Gastrocnemius medialis (tissue), 4 donors: ENCODE results near the gene GPX3. TPM values are rescaled to one million over a fixed set of nuclear protein-coding genes. Genes with fewer than 3 reads are reported as not detected.

Experiments
- ATAC-seq, 2 donors: fragments of 150-250 bp; one replicate each; pipeline ENCODE4 v1.9.1; 2016
- DNase-seq, 2 donors: peaks; one replicate each; pipeline ENCODE4 v3.0.0-alpha.2; 2019
- H3K27ac ChIP-seq, 4 donors: fragments of 200-600 bp; sonication (generic); 1 replicate in 1 of 4; 2 replicates in 3 of 4; pipeline ENCODE4 v1.5.1; 2016 to 2018; ENCODE audit warnings: mild to moderate bottlenecking in 2 of 4, moderate library complexity in 1 of 4
- H3K27me3 ChIP-seq, 3 donors: fragments of 200-600 bp; sonication (generic) in 2 of 3; 1 replicate in 1 of 3; 2 replicates in 2 of 3; pipeline versions ENCODE4 v1.5.1 to v1.6.0; 2016 to 2019; ENCODE audit warnings: mild to moderate bottlenecking in 1 of 3, moderate library complexity in 1 of 3
- H3K36me3 ChIP-seq, 2 donors: fragments of 200-600 bp; sonication (generic) in 1 of 2; one replicate each; pipeline ENCODE4 v1.5.1; 2017 to 2018
- H3K4me1 ChIP-seq, 2 donors: fragments of 200-600 bp; sonication (generic) in 1 of 2; one replicate each; pipeline ENCODE4 v1.5.1; 2016 to 2017; ENCODE audit warnings: mild to moderate bottlenecking in 2 of 2
- H3K4me3 ChIP-seq, 4 donors: fragments of 200-600 bp; sonication (generic) in 3 of 4; 1 replicate in 1 of 4; 2 replicates in 3 of 4; pipeline ENCODE4 v1.5.1; 2016 to 2019; ENCODE audit warnings: mild to moderate bottlenecking in 2 of 4
- H3K9me3 ChIP-seq, 3 donors: fragments of 200-600 bp; sonication (generic) in 2 of 3; 1 replicate in 1 of 3; 2 replicates in 2 of 3; pipeline ENCODE4 v1.5.1; 2016 to 2019
- POLR2A ChIP-seq, 2 donors: fragments of 450-650 bp; IDR thresholded peaks; one replicate each; pipeline ENCODE4 v1.6.1; 2017; ENCODE audit warnings: antibody characterized with exemption in 2 of 2, mild to moderate bottlenecking in 2 of 2, moderate library complexity in 2 of 2
- in situ Hi-C, 4 donors: fragments of 200-750 bp; cut with MboI; loops; one replicate each; pipeline versions ENCODE4 v1.15.0 to v1.8.0; 2017; ENCODE audit warnings: low sequenced_read_pairs in 4 of 4
- intact Hi-C: fragments of 100-400 bp; cut with DNase I; formaldehyde crosslinking; loops from one replicate; pipeline ENCODE4 v1.15.1; 2023; ENCODE audit warnings: low total_unique reads
- total RNA-seq, 4 donors: library from RNA; depleted of rRNA; stranded (reverse); fragments of >200 nt; gene quantifications; one replicate each; pipeline versions ENCODE4 v1.1.0 to v1.2.3, GENCODE V29; 2016
- TF ChIP-seq, protein P1 (sequence below), 5 experiments: fragments of 450-650 bp in 3 of 5; fragments of 200-600 bp in 2 of 5; sonication (generic) in 2 of 5; IDR thresholded peaks in 4 of 5; conservative IDR thresholded peaks in 1 of 5; 1 replicate in 4 of 5; 2 replicates in 1 of 5; pipeline ENCODE4 v1.5.1; 2016 to 2019; ENCODE audit warnings: antibody characterized with exemption in 5 of 5, mild to moderate bottlenecking in 3 of 5, moderate library complexity in 3 of 5

GPX3 gene
- total RNA-seq, 4 donors from 2014 or later: 504 to 1,227 (median 655) TPM

DNA sequence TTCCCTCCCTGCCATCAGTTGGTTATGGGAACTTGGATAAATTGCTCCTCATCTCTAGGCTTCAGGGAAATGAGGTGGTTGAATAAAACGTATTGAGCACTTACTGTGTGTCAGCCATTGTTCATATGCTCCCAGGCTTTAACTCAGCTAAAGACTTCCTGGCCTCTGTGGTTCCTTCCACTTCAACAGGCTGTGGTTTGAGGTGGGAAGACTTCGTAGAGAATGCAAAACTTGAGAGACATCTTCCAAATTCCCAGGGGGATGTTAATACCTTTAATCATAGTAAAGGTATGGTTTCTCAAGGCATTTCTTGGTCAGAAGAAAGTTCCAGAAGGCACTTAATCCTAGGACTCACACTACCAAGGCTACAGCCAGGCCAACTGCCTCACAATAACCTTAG is 1.5 kb upstream of the GPX3 start:
- peak in 1 of 2 donors; percentile 0 for DNase-seq
- Histone ChIP-seq H3K9me3 (no peaks in the 10 kb centered on the region), H3K4me1 (peaks cover 29 to 32% of the 10 kb centered on the region in 2 donors), H3K27me3 (no peaks in the 10 kb centered on the region), H3K36me3 (no peaks in the 10 kb centered on the region), H3K4me3 (no peak overlapping the region), H3K27ac (peak overlapping the region in 1 of 4 donors; percentile 98)
- no peak for TF ChIP-seq POLR2A (IDR thresholded peaks at IDR 0.05)
- TF ChIP-seq, protein P1, sequence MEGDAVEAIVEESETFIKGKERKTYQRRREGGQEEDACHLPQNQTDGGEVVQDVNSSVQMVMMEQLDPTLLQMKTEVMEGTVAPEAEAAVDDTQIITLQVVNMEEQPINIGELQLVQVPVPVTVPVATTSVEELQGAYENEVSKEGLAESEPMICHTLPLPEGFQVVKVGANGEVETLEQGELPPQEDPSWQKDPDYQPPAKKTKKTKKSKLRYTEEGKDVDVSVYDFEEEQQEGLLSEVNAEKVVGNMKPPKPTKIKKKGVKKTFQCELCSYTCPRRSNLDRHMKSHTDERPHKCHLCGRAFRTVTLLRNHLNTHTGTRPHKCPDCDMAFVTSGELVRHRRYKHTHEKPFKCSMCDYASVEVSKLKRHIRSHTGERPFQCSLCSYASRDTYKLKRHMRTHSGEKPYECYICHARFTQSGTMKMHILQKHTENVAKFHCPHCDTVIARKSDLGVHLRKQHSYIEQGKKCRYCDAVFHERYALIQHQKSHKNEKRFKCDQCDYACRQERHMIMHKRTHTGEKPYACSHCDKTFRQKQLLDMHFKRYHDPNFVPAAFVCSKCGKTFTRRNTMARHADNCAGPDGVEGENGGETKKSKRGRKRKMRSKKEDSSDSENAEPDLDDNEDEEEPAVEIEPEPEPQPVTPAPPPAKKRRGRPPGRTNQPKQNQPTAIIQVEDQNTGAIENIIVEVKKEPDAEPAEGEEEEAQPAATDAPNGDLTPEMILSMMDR (IDR thresholded peaks at IDR 0.05 in 4 of 5, conservative IDR thresholded peaks at IDR 0.05 in 1 of 5): no peak
- intact Hi-C loops: no loop called here
- ATAC-seq: no peak
- in situ Hi-C loops: no loop called here

DNA sequence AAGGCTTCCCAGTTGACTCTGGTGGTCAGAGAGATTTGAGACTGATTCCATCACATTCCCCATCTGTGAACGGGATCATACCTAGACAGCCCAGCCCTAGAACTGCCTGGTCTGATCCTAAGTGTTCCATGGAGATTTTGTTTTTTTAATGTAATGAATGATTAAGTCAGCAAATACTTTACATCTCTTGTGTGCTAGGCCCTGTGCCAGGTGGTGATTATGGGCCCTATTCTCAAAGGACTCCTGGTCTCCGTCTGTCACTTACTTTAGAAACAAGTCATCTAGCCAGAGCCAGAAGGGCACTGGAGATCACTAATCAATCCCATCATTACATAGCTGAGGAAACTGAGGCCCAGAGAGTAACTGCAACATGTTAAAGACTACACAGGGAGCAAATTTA is 1.1 kb upstream of the GPX3 start:
- H3K4me1 ChIP-seq: peaks cover 34 to 37% of the 10 kb centered on the region in 2 donors
- TF ChIP-seq, protein P1 (IDR thresholded peaks at IDR 0.05 in 4 of 5, conservative IDR thresholded peaks at IDR 0.05 in 1 of 5): no peak
- TF ChIP-seq POLR2A (IDR thresholded peaks at IDR 0.05): no peak
- H3K9me3 ChIP-seq: no peaks in the 10 kb centered on the region
- H3K27me3 ChIP-seq: no peaks in the 10 kb centered on the region
- no peaks in the 10 kb centered on the region for H3K36me3 ChIP-seq
- DNase-seq: peak in 1 of 2 donors; percentile 15
- in situ Hi-C loops: no loop called here
- intact Hi-C loops: no loop called here
- H3K27ac ChIP-seq: peak overlapping the region; percentile 94 to 99 (median 96)
- no peak for ATAC-seq
- H3K4me3 ChIP-seq: no peak overlapping the region

DNA sequence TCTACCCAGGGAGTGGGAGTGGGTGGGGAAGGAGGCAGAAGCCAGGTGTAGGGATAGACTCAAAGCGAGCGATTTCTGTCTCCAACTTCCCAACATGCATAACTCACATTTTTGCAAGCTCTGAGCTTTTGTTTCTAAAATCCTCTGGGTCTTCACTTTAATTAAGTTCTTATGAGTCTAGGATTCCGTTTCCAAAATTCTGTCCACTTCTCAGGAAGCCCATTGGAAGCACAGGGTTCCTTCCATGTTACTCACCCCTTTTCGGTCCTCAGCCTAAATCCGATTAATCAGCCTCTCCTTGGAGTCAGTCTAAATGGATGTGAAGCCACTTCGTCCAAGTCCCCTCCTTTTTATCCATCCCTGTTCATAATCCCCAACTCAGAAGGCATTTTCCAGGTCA is 1.4 kb downstream of the GPX3 start:
- DNase-seq (no peak), ATAC-seq (no peak)
- H3K9me3 ChIP-seq: no peaks in the 10 kb centered on the region
- H3K4me3 ChIP-seq: peak overlapping the region; percentile 84 to 97 (median 94)
- in situ Hi-C loops: no loop called here
- H3K36me3 ChIP-seq: peaks cover 0 to 14% of the 10 kb centered on the region in 2 donors
- TF ChIP-seq POLR2A (IDR thresholded peaks at IDR 0.05): no peak
- TF ChIP-seq, protein P1 (IDR thresholded peaks at IDR 0.05 in 4 of 5, conservative IDR thresholded peaks at IDR 0.05 in 1 of 5): no peak
- H3K27ac ChIP-seq: peak overlapping the region; percentile 94 to 99 (median 96)
- no peaks in the 10 kb centered on the region for H3K27me3 ChIP-seq
- intact Hi-C loops: loop anchor here (2.0 to 10.0 kb wide), 2 partner anchors 19 to 367 kb away; no protein-coding TSS in a partner anchor
- H3K4me1 ChIP-seq: peaks cover 57 to 58% of the 10 kb centered on the region in 2 donors

DNA sequence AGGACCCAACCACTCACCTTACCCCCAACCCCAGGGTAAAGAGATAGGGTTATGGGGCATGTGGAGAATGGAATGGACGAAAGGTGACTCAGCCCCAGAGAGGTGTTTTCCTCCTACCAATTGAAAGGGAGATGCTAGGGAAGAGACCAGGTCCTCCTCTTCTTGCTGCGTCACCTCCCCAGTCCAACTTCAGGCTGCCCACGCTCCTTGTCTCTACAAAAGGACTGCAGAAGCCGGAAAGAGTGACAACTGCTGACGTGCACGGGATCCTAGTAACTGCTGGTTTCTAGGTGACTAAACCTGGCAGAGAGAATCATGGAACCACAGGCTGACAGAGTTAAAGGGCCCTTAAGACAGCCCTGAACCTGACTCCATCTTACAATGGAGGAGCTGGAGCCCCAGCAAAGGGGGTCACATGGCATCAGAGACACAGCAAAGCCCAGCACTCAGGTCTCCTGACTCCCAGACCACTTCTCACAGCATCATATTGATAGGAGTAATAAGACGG is 2.2 kb downstream of the GPX3 start:
- no peaks in the 10 kb centered on the region for H3K9me3 ChIP-seq
- H3K27ac ChIP-seq: peak overlapping the region; percentile 94 to 99 (median 96)
- DNase-seq (peak in 1 of 2 donors; percentile 70), ATAC-seq (peak; percentile 24 to 38)
- peaks cover 65% of the 10 kb centered on the region in 2 donors for H3K4me1 ChIP-seq
- H3K36me3 ChIP-seq: peaks cover 3 to 23% of the 10 kb centered on the region in 2 donors
- in situ Hi-C loops (no loop called here), intact Hi-C loops (loop anchor here (2.0 to 10.0 kb wide), 2 partner anchors 18 to 368 kb away; no protein-coding TSS in a partner anchor)
- TF ChIP-seq, protein P1 (IDR thresholded peaks at IDR 0.05 in 4 of 5, conservative IDR thresholded peaks at IDR 0.05 in 1 of 5): no peak
- TF ChIP-seq POLR2A (IDR thresholded peaks at IDR 0.05): peak; percentile 47 to 80
- no peaks in the 10 kb centered on the region for H3K27me3 ChIP-seq
- H3K4me3 ChIP-seq: peak overlapping the region; percentile 84 to 97 (median 94)
